Testis (tissue), 2 donors: ENCODE results near the gene MED27.

ENCODE experiments used
- POLR2A ChIP-seq: fragments of 450-650 bp; IDR thresholded peaks from one replicate; pipeline ENCODE4 v1.6.1; 2017; ENCODE audit warnings: antibody characterized with exemption, mild to moderate bottlenecking, moderate library complexity
- TF ChIP-seq, protein P1 (sequence below), 3 experiments: fragments of 450-650 bp in 2 of 3; fragments of 200-600 bp in 1 of 3; sonication (generic) in 1 of 3; IDR thresholded peaks; one replicate each; pipeline ENCODE4 v1.5.1; 2016 to 2019; ENCODE audit warnings: antibody characterized with exemption in 3 of 3, mild to moderate bottlenecking in 2 of 3, moderate library complexity in 1 of 3

DNA sequence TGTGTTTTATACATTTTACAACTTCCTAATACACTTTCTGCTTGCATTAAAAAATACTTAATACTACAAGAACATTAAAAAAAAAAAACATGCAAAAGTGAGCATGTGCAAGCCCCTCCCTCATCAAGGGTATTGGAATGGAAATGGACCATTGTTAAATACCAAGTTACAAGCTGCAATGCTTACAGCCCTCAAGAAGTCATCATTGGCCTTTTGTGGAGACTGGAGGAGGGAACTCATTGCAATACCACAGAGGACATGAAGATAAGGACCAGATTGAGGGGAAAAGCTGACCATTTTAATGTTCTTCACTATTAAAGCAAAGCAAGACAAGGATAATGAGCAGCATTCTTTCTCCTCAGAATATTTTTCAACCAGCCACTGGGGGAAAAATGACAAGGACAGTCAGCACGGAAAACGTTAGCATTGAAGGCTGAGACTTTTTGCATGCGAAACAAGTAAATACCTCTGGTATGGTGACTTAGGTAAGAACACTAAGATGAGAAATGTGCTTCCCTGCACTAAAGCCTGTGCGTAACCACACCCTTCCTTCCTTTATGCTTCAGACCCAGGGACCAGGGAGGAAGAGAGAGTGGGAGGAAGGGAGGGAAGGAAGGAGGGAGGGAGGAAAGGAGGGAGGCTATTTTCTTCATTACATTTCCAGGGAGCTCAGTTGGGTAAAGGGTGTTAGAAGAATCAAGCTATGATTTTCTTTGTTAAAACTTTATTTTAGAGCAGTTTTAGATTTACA, 198.7 kb downstream of the MED27 start:
- TF ChIP-seq, protein P1, sequence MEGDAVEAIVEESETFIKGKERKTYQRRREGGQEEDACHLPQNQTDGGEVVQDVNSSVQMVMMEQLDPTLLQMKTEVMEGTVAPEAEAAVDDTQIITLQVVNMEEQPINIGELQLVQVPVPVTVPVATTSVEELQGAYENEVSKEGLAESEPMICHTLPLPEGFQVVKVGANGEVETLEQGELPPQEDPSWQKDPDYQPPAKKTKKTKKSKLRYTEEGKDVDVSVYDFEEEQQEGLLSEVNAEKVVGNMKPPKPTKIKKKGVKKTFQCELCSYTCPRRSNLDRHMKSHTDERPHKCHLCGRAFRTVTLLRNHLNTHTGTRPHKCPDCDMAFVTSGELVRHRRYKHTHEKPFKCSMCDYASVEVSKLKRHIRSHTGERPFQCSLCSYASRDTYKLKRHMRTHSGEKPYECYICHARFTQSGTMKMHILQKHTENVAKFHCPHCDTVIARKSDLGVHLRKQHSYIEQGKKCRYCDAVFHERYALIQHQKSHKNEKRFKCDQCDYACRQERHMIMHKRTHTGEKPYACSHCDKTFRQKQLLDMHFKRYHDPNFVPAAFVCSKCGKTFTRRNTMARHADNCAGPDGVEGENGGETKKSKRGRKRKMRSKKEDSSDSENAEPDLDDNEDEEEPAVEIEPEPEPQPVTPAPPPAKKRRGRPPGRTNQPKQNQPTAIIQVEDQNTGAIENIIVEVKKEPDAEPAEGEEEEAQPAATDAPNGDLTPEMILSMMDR (IDR thresholded peaks at IDR 0.05), result no peak
- TF ChIP-seq POLR2A, result no peak
